ENCODE measurements around the gene FCRL5. TPM values are rescaled to one million over a fixed set of nuclear protein-coding genes. Genes with fewer than 3 reads are reported as not detected.

The FCRL5 gene
- polyA plus RNA-seq, 2 of the 4 experiments (the other 2 are of a cell fraction): not detected

GRCh38 chr1:157532569-157532968, 19.7 kb downstream of the FCRL5 start:
- H3K27ac ChIP-seq: no peak overlapping the region
- no peak for TF ChIP-seq HDAC2 (IDR thresholded peaks at IDR 0.05)
- TF ChIP-seq RCOR1 (IDR thresholded peaks at IDR 0.05; ENCODE audit: low read depth, low read length): no peak
- no peak for TF ChIP-seq ATOH8 (CRISPR knock-in tag; IDR thresholded peaks at IDR 0.05; ENCODE audit: low read depth)
- no peak for TF ChIP-seq POLR2AphosphoS2 (conservative IDR thresholded peaks at IDR 0.05; ENCODE audit: low read length)
- TF ChIP-seq TFCP2L1 (CRISPR knock-in tag; IDR thresholded peaks at IDR 0.05): no peak
- no peak for TF ChIP-seq MAX (IDR thresholded peaks at IDR 0.05)
- TF ChIP-seq FOXS1 (CRISPR knock-in tag; IDR thresholded peaks at IDR 0.05): no peak
- no peak for TF ChIP-seq JUNB (IDR thresholded peaks at IDR 0.05)
- TF ChIP-seq CHD2 (IDR thresholded peaks at IDR 0.05; ENCODE audit: low read length, partially characterized antibody): no peak
- no peak for TF ChIP-seq CBX2 (IDR thresholded peaks at IDR 0.05; ENCODE audit: borderline replicate concordance, low read depth)
- TF ChIP-seq PHF8 (IDR thresholded peaks at IDR 0.05; ENCODE audit: borderline replicate concordance, low read depth): no peak
- TF ChIP-seq HOXA7 (CRISPR knock-in tag; IDR thresholded peaks at IDR 0.05): no peak
- no peak for TF ChIP-seq RAD21 (conservative IDR thresholded peaks at IDR 0.05 in 1 of 2, IDR thresholded peaks at IDR 0.05 in 1 of 2)
- no peak for TF ChIP-seq E2F6 (IDR thresholded peaks at IDR 0.05; ENCODE audit: borderline replicate concordance, low read depth)
- no peak for TF ChIP-seq MAFK (IDR thresholded peaks at IDR 0.05; ENCODE audit: partially characterized antibody)
- no peak for TF ChIP-seq MAZ (IDR thresholded peaks at IDR 0.05; ENCODE audit: borderline replicate concordance, low read depth, low read length)
- no peak for TF ChIP-seq JUN (IDR thresholded peaks at IDR 0.05)
- ATAC-seq: no peak
- H3K4me1 ChIP-seq: no peaks in the 10 kb centered on the region
- ChIA-PET POLR2A (no interaction called here), CTCF (no interaction called here)
- WGBS (ENCODE audit: missing lambda C conversion rate): 14% methylated on average over 3 of the region's 3 CpGs
- no peak overlapping the region for H3K4me2 ChIP-seq
- DNase-seq (ENCODE audit: low read depth in 1 of 2, low spot score in 1 of 2): no peak
- H3K9me3 ChIP-seq: no peaks in the 10 kb centered on the region
- FAIRE-seq: peak; percentile 49
- H3K4me3 ChIP-seq: no peak overlapping the region

GRCh38 chr1:157523774-157524493, 28.4 kb downstream of the FCRL5 start:
- H3K4me1 ChIP-seq: no peaks in the 10 kb centered on the region
- no peak for FAIRE-seq
- no peak overlapping the region for H3K4me2 ChIP-seq
- H3K9me3 ChIP-seq: no peaks in the 10 kb centered on the region
- H3K4me3 ChIP-seq: no peak overlapping the region
- ATAC-seq: no peak
- WGBS (ENCODE audit: missing lambda C conversion rate): 43% methylated on average over 5 of the region's 5 CpGs
- no peak for DNase-seq (ENCODE audit: low read depth in 1 of 2, low spot score in 1 of 2)
- TF ChIP-seq HEYL (CRISPR knock-in tag; IDR thresholded peaks at IDR 0.05): no peak
- TF ChIP-seq TFCP2L1 (CRISPR knock-in tag; IDR thresholded peaks at IDR 0.05): no peak
- TF ChIP-seq CBX2 (IDR thresholded peaks at IDR 0.05; ENCODE audit: borderline replicate concordance, low read depth): no peak
- POLR2A ChIA-PET: no interaction called here
- CTCF ChIA-PET: interaction anchor here (0.5 to 1.5 kb wide), 3 partner anchors 154 to 832 kb away, joined by 3 to 7 read pairs (median 3); no protein-coding TSS in a partner anchor
- no peak overlapping the region for H3K27ac ChIP-seq

- no peak overlapping the region for H3K27ac ChIP-seq
- H3K4me1 ChIP-seq: no peaks in the 10 kb centered on the region
- FAIRE-seq (no peak), ATAC-seq (no peak), DNase-seq (ENCODE audit: low read depth in 1 of 2, low spot score in 1 of 2) (no peak)
- TF ChIP-seq ZNF302 (CRISPR knock-in tag; IDR thresholded peaks at IDR 0.05) (no peak), ZC3H11A (IDR thresholded peaks at IDR 0.05) (no peak), KDM5A (IDR thresholded peaks at IDR 0.05) (no peak), POLR2AphosphoS2 (conservative IDR thresholded peaks at IDR 0.05; ENCODE audit: low read length) (no peak), SMC3 (IDR thresholded peaks at IDR 0.05) (no peak)
- WGBS (ENCODE audit: missing lambda C conversion rate): 44% methylated on average over 9 of the region's 10 CpGs
- H3K4me3 ChIP-seq: no peak overlapping the region
- no peak overlapping the region for H3K4me2 ChIP-seq
- CTCF ChIA-PET: interaction anchor here (1.4 kb wide), 1 partner anchor 9 kb away, joined by 3 read pairs; no protein-coding TSS in a partner anchor
- POLR2A ChIA-PET: no interaction called here
- no peaks in the 10 kb centered on the region for H3K9me3 ChIP-seq
Observed at GRCh38 chr1:157521056-157521455, 31.3 kb downstream of the FCRL5 start.
